ENCODE results near the gene THBS2. TPM values are rescaled to one million over a fixed set of nuclear protein-coding genes. Genes with fewer than 3 reads are reported as not detected.

Gene THBS2
- total RNA-seq, 1 experiment from 2014 or later: 0.39 TPM

DNA sequence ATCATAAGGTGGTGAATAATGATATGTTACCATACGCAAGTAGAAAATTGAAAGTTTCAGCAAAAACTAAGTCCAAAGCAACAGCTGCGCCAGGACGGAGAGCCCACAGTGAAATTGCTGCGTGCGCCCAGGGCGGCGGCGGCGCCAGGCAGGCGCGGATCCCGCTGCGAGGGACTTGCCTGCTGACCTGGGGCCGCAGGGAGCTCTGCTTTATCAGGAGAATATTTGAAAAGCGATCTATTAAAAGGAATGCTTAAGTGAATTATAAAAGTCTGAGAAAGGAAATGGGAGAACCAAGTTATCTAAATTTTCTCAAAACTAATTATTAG is 85.4 kb downstream of the THBS2 start:
- Histone ChIP-seq H3K4me2 (ENCODE audit: low read length) (peak overlapping the region; percentile 78), H3K27me3 (ENCODE audit: insufficient read depth, low read length) (no peaks in the 10 kb centered on the region), H3K36me3 (ENCODE audit: control insufficient read depth in 1 of 2, insufficient read depth in 2 of 2, low read length in 2 of 2) (no peaks in the 10 kb centered on the region), H4K20me1 (ENCODE audit: insufficient read depth) (no peaks in the 10 kb centered on the region), H2AFZ (ENCODE audit: low read depth, low read length, poor library complexity, severe bottlenecking) (peak overlapping the region; percentile 86), H3K9me2 (ENCODE audit: insufficient read depth) (no peaks in the 10 kb centered on the region), H3K9ac (ENCODE audit: low read length) (peak overlapping the region; percentile 49), H3K79me2 (ENCODE audit: insufficient read depth, low read length) (no peaks in the 10 kb centered on the region), H3K27ac (ENCODE audit: low read depth, low read length) (no peak overlapping the region), H3K9me3 (ENCODE audit: control insufficient read depth in 1 of 2, insufficient read depth in 1 of 2, low read depth in 1 of 2, low read length in 2 of 2) (no peaks in the 10 kb centered on the region), H3K4me1 (ENCODE audit: control insufficient read depth in 1 of 2, insufficient read depth in 2 of 2, low read length in 2 of 2) (peaks cover 24 to 66% of the 10 kb centered on the region in 2 experiments), H3K4me3 (replicated peaks in 1 of 2; ENCODE audit: low read depth in 1 of 2, low read length in 2 of 2) (peak overlapping the region in 1 of 2 experiments; percentile 5; a peak in 1 of 4 replicates)
- intact Hi-C loops (cut with micrococcal nuclease): no loop called here
- no peak for TF ChIP-seq POLR2A (IDR thresholded peaks at IDR 0.05; ENCODE audit: borderline replicate concordance, extremely low read depth, insufficient read depth, insufficient read length)
- TF ChIP-seq CBX3 (IDR thresholded peaks at IDR 0.05; ENCODE audit: low read depth): no peak
- TF ChIP-seq YY1 (IDR thresholded peaks at IDR 0.05; ENCODE audit: extremely low read depth, insufficient replicate concordance, low read depth, low read length): no peak
- TF ChIP-seq EGR1 (IDR thresholded peaks at IDR 0.05; ENCODE audit: low read depth): no peak
- no peak for TF ChIP-seq EZH2 (IDR thresholded peaks at IDR 0.05)
- no TSS peak for BruUV-seq (replicated peaks)
- POLR2A ChIA-PET: no interaction called here
- RAD21 ChIA-PET (ENCODE audit: low non-redundant PET in 1 of 2, low total read pairs in 2 of 2, uncharacterized antibody in 2 of 2, unreplicated experiment in 2 of 2): no interaction called here
- no peak for DNase-seq (ENCODE audit: low read depth, low spot score)
- CTCF ChIA-PET: no interaction called here
- no peak for ATAC-seq

DNA sequence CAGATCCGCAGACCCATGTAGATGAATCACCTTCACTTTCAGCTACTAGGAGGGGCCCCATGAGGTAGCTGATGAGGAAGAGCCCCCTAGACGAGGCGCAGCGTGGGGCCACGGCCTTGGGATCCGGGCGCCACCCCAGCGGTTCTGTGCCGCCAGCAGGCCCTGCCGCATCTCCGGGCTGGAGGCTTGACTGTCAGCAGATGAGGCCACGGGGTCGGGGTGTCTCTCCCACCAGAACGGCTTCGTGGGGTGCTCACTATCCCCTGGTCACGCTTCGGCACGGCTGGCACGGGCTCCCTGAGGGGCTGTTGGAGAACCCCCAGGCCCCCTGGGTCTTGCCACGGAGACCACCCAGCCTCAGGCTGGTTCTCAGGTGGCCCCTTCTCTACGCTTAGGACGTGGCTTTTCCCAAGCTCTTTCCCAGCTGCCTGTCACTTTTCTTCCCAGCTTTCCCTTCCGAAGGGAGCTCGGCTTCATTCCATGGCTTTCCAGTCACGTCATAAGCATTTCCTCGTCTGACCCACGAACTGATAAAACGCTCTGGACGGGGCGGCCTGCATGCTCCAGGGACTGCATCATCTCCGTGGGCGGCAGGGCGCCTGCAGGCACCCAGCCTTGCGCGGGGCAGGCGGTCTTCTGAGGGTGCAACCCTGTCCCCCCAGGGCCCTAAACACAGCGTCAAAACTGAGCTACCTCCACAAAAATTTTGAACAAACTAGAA is 85.9 kb downstream of the THBS2 start:
- intact Hi-C loops (cut with micrococcal nuclease): no loop called here
- peak overlapping the region; percentile 78 for H3K4me2 ChIP-seq (ENCODE audit: low read length)
- BruUV-seq (replicated peaks): no TSS peak
- peaks cover 26 to 66% of the 10 kb centered on the region in 2 experiments for H3K4me1 ChIP-seq (ENCODE audit: control insufficient read depth in 1 of 2, insufficient read depth in 2 of 2, low read length in 2 of 2)
- H3K36me3 ChIP-seq (ENCODE audit: control insufficient read depth in 1 of 2, insufficient read depth in 2 of 2, low read length in 2 of 2): no peaks in the 10 kb centered on the region
- H3K27ac ChIP-seq (ENCODE audit: low read depth, low read length): peak overlapping the region; percentile 34; the same call in 1 of the 2 replicates
- TF ChIP-seq EGR1 (IDR thresholded peaks at IDR 0.05; ENCODE audit: low read depth): peak; percentile 94
- peak; percentile 63; the same call in 1 of the 2 replicates for TF ChIP-seq CBX3 (IDR thresholded peaks at IDR 0.05; ENCODE audit: low read depth)
- no peak for TF ChIP-seq ELF1 (IDR thresholded peaks at IDR 0.05; ENCODE audit: borderline replicate concordance, low read depth)
- no peak for TF ChIP-seq SIN3A (IDR thresholded peaks at IDR 0.05; ENCODE audit: low read depth)
- peak; percentile 65 for TF ChIP-seq FOSL1 (IDR thresholded peaks at IDR 0.05; ENCODE audit: low read depth)
- TF ChIP-seq POLR2AphosphoS5 (IDR thresholded peaks at IDR 0.05; ENCODE audit: low read depth, low read length): peak; percentile 26; the same call in 1 of the 2 replicates
- TF ChIP-seq RAD21 (IDR thresholded peaks at IDR 0.05; ENCODE audit: low read depth): no peak
- TF ChIP-seq YY1 (IDR thresholded peaks at IDR 0.05; ENCODE audit: extremely low read depth, insufficient replicate concordance, low read depth, low read length): no peak
- TF ChIP-seq, protein P1, sequence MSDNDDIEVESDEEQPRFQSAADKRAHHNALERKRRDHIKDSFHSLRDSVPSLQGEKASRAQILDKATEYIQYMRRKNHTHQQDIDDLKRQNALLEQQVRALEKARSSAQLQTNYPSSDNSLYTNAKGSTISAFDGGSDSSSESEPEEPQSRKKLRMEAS (IDR thresholded peaks at IDR 0.05): peak; percentile 63
- TF ChIP-seq SP1 (IDR thresholded peaks at IDR 0.05; ENCODE audit: low read depth): peak; percentile 86
- TF ChIP-seq, protein P2, sequence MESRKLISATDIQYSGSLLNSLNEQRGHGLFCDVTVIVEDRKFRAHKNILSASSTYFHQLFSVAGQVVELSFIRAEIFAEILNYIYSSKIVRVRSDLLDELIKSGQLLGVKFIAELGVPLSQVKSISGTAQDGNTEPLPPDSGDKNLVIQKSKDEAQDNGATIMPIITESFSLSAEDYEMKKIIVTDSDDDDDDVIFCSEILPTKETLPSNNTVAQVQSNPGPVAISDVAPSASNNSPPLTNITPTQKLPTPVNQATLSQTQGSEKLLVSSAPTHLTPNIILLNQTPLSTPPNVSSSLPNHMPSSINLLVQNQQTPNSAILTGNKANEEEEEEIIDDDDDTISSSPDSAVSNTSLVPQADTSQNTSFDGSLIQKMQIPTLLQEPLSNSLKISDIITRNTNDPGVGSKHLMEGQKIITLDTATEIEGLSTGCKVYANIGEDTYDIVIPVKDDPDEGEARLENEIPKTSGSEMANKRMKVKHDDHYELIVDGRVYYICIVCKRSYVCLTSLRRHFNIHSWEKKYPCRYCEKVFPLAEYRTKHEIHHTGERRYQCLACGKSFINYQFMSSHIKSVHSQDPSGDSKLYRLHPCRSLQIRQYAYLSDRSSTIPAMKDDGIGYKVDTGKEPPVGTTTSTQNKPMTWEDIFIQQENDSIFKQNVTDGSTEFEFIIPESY (IDR thresholded peaks at IDR 0.05; ENCODE audit: extremely low read depth, insufficient replicate concordance, low read length): no peak
- TF ChIP-seq POLR2A (IDR thresholded peaks at IDR 0.05; ENCODE audit: borderline replicate concordance, extremely low read depth, insufficient read depth, insufficient read length): no peak
- peak; percentile 78 for TF ChIP-seq JUND (IDR thresholded peaks at IDR 0.05)
- H4K20me1 ChIP-seq (ENCODE audit: insufficient read depth): no peaks in the 10 kb centered on the region
- ChIA-PET RAD21 (ENCODE audit: low non-redundant PET in 1 of 2, low total read pairs in 2 of 2, uncharacterized antibody in 2 of 2, unreplicated experiment in 2 of 2) (no interaction called here), POLR2A (no interaction called here), CTCF (no interaction called here)
- no peaks in the 10 kb centered on the region for H3K9me2 ChIP-seq (ENCODE audit: insufficient read depth)
- ATAC-seq (peak; percentile 67), DNase-seq (ENCODE audit: low read depth, low spot score) (peak; percentile 60)
- H3K27me3 ChIP-seq (ENCODE audit: insufficient read depth, low read length): no peaks in the 10 kb centered on the region
- H3K9ac ChIP-seq (ENCODE audit: low read length): peak overlapping the region; percentile 49
- H2AFZ ChIP-seq (ENCODE audit: low read depth, low read length, poor library complexity, severe bottlenecking): peak overlapping the region; percentile 86
- no peaks in the 10 kb centered on the region for H3K9me3 ChIP-seq (ENCODE audit: control insufficient read depth in 1 of 2, insufficient read depth in 1 of 2, low read depth in 1 of 2, low read length in 2 of 2)
- H3K79me2 ChIP-seq (ENCODE audit: insufficient read depth, low read length): no peaks in the 10 kb centered on the region
- peak overlapping the region in 1 of 2 experiments; percentile 5; a peak in 1 of 4 replicates for H3K4me3 ChIP-seq (replicated peaks in 1 of 2; ENCODE audit: low read depth in 1 of 2, low read length in 2 of 2)

All from HCT116 (cell line).